ENCODE data around the gene ALK. TPM values are rescaled to one million over a fixed set of nuclear protein-coding genes. Genes with fewer than 3 reads are reported as not detected.

Gene ALK
- total RNA-seq, 1 experiment from 2014 or later: not detected

- H3K4me2 ChIP-seq (ENCODE audit: insufficient read depth, insufficient read length, low read length): no peak overlapping the region
- H2AK5ac ChIP-seq (ENCODE audit: insufficient read length, low read length): no peak overlapping the region
- H3K79me1 ChIP-seq (ENCODE audit: insufficient read depth, low read depth, low read length, poor library complexity, severe bottlenecking): no peaks in the 10 kb centered on the region
- H3K9me3 ChIP-seq (ENCODE audit: control insufficient read depth, low read depth, low read length): no peaks in the 10 kb centered on the region
- Mint-ChIP-seq H3K27ac (no peak overlapping the region), H3K27me3 (ENCODE audit: low read depth) (peaks cover 16% of the 10 kb centered on the region), H3K36me3 (ENCODE audit: insufficient read depth in 1 of 3, low read depth in 3 of 3) (no peaks in the 10 kb centered on the region; a peak in 1 of 7 replicates), H3K9me3 (peaks cover 0 to 16% of the 10 kb centered on the region in 2 experiments; a peak in 4 of 5 replicates), H3K4me3 (no peak overlapping the region), H3K4me1 (0 out of 4 replicates have a peak, but pooled peaks cover 0 to 3% of the 10 kb centered on the region in 2 experiments)
- H4K20me1 ChIP-seq (ENCODE audit: control insufficient read depth, insufficient read depth, insufficient read length): no peaks in the 10 kb centered on the region
- no peak overlapping the region for H4K8ac ChIP-seq (replicated peaks; ENCODE audit: insufficient read length, low read depth, low read length)
- no CpG with 5 or more reads among the region's 4 CpGs for WGBS (ENCODE audit: extremely low coverage, insufficient read length, low lambda C conversion rate)
- H2BK20ac ChIP-seq (ENCODE audit: low read depth, low read length, poor library complexity, severe bottlenecking): no peak overlapping the region
- H2BK12ac ChIP-seq (ENCODE audit: insufficient read length, low read depth, low read length): no peak overlapping the region
- DNase-seq: no peak
- H3K23ac ChIP-seq (ENCODE audit: insufficient read length, low read depth, low read length): no peak overlapping the region
- no peaks in the 10 kb centered on the region; the same call in 1 of the 2 replicates for H3K79me2 ChIP-seq (ENCODE audit: insufficient read depth, low read length)
- H3K4ac ChIP-seq (ENCODE audit: low read depth, low read length): no peak overlapping the region
- no peak overlapping the region for H4K91ac ChIP-seq (ENCODE audit: insufficient read length, low read depth, low read length)
- no peak overlapping the region for H2BK120ac ChIP-seq (ENCODE audit: low read depth, low read length, poor library complexity, severe bottlenecking)
- TF ChIP-seq CTCF (conservative IDR thresholded peaks at IDR 0.05): no peak
- H3K27ac ChIP-seq (ENCODE audit: insufficient read length, low read depth, low read length): no peak overlapping the region
- H2BK5ac ChIP-seq (ENCODE audit: insufficient read length, low read length): no peak overlapping the region
- H3T11ph ChIP-seq (ENCODE audit: low read length): no peak overlapping the region
- H3K23me2 ChIP-seq (ENCODE audit: insufficient read length, low read depth, low read length, poor library complexity, severe bottlenecking): no peaks in the 10 kb centered on the region
- H4K5ac ChIP-seq (ENCODE audit: insufficient read length, low read depth, low read length): no peak overlapping the region
- H3K14ac ChIP-seq (ENCODE audit: insufficient read depth, low read length): no peak overlapping the region
- H3K56ac ChIP-seq (ENCODE audit: insufficient read length, low read depth, low read length): no peak overlapping the region
- no peak overlapping the region for H3K9ac ChIP-seq (ENCODE audit: extremely low read depth, insufficient read length, low read length)
- H3K4me1 ChIP-seq (ENCODE audit: insufficient read depth, low read length): no peaks in the 10 kb centered on the region
- no peak overlapping the region for H3K18ac ChIP-seq (ENCODE audit: insufficient read length, low read depth, low read length)
- H3K27me3 ChIP-seq (ENCODE audit: insufficient read depth, low read length): no peaks in the 10 kb centered on the region
- no peak overlapping the region for H2BK15ac ChIP-seq (ENCODE audit: low read depth, low read length)
- no peak overlapping the region for H2AFZ ChIP-seq (ENCODE audit: low read length)
Observed at GRCh38 chr2:29839306-29839705, 82.1 kb downstream of the ALK start.
